ENCODE data around the gene S100A16.

DNA sequence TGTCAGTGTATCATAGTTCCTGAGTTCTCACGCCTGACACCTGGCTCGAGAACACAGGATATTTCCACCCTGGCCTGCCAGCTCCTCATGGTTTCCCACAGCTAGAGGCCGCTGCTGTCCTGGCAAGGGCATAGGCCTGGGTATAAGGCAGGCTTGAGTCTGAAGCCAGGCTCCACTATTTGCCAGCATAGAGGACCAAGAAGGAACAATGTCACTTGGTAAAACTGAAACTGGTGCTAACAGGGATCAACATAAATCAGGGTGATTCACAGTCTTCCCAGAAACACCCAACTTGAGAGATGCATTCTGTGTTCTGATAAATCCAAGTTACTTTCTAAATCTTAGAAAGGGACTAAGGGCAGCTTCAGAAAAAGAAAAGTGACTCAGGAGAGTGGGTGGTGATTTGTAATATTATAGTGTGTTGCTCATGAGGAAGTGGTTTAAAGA, 40.3 kb downstream of the S100A16 start:
- TF ChIP-seq EZH2 (IDR thresholded peaks at IDR 0.05; ENCODE audit: low read length, missing control alignments), result no peak
- TF ChIP-seq, protein P1, sequence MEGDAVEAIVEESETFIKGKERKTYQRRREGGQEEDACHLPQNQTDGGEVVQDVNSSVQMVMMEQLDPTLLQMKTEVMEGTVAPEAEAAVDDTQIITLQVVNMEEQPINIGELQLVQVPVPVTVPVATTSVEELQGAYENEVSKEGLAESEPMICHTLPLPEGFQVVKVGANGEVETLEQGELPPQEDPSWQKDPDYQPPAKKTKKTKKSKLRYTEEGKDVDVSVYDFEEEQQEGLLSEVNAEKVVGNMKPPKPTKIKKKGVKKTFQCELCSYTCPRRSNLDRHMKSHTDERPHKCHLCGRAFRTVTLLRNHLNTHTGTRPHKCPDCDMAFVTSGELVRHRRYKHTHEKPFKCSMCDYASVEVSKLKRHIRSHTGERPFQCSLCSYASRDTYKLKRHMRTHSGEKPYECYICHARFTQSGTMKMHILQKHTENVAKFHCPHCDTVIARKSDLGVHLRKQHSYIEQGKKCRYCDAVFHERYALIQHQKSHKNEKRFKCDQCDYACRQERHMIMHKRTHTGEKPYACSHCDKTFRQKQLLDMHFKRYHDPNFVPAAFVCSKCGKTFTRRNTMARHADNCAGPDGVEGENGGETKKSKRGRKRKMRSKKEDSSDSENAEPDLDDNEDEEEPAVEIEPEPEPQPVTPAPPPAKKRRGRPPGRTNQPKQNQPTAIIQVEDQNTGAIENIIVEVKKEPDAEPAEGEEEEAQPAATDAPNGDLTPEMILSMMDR (conservative IDR thresholded peaks at IDR 0.05 in 1 of 2, IDR thresholded peaks at IDR 0.05 in 1 of 2; ENCODE audit: low read depth in 1 of 2, low read length in 2 of 2), result peak; percentile 87 to 95
